GM12864 (cell line): ENCODE measurements around the gene LIMS1.

Experiments used
- DNase-seq: peaks from one replicate; pipeline ENCODE4 v3.0.0-alpha.2; 2011; ENCODE audit warnings: low read depth
- H3K4me3 ChIP-seq: 2 replicates; pipeline ENCODE4 v1.5.1; 2011; ENCODE audit warnings: mild to moderate bottlenecking, low read depth, low read length, control low read depth
- TF ChIP-seq, protein P1 (sequence below): IDR thresholded peaks from 2 replicates; pipeline ENCODE4 v1.5.1; 2011; ENCODE audit warnings: low read depth, mild to moderate bottlenecking, moderate library complexity, low read length, control low read depth, inconsistent platforms; ENCODE audit errors: missing control alignments

Gene LIMS1

DNA sequence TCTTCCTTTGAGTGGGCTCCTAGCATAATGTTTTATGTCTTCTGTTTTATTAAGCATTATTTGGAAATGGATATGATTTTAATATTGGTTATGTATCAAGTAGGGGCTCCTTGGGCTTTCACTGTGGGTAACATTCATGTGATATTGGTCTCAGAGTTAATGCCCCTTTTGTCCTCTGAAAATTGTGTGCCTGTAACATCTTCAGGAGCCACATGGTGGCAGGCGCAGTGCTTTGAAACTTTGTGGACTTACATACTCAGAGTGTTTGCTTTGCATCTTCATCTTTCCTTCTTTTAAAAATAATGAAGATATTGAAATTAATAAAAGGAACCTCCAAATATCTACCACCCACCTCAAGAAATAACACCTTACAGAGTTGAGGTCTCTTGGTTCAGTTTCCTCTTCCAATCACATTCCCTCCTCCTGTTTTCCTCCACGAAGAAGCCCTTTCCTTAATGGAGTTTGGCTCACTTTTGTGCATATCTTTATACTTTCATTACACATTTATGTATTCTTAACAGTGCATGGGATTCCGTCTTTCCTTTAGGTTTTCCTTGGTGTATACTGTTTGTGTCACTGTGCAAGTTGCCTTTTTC lies 73.5 kb downstream of the LIMS1 start:
- H3K4me3 ChIP-seq = no peak overlapping the region
- TF ChIP-seq, protein P1, sequence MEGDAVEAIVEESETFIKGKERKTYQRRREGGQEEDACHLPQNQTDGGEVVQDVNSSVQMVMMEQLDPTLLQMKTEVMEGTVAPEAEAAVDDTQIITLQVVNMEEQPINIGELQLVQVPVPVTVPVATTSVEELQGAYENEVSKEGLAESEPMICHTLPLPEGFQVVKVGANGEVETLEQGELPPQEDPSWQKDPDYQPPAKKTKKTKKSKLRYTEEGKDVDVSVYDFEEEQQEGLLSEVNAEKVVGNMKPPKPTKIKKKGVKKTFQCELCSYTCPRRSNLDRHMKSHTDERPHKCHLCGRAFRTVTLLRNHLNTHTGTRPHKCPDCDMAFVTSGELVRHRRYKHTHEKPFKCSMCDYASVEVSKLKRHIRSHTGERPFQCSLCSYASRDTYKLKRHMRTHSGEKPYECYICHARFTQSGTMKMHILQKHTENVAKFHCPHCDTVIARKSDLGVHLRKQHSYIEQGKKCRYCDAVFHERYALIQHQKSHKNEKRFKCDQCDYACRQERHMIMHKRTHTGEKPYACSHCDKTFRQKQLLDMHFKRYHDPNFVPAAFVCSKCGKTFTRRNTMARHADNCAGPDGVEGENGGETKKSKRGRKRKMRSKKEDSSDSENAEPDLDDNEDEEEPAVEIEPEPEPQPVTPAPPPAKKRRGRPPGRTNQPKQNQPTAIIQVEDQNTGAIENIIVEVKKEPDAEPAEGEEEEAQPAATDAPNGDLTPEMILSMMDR = peak; percentile 66
- DNase-seq = no peak

DNA sequence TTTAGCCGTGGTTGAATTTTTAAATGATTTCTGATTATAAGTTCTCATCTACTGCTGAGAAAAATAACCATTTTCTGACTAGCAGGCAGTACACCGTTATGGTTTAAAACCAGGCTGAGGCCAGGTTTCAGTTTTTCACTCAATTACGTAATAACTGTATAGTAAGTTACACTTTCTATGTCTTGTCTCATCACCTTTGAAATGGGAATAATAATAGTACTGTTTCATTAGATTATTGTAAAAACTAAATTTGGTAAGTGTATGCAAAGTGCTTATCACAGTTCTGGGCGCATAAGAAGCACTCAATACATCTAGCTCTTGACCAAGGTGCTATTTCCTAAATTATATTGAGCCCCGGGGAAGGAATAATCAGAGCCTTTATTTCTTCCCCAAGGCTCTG lies 76.8 kb downstream of the LIMS1 start:
- no peak for DNase-seq
- H3K4me3 ChIP-seq = no peak overlapping the region
- TF ChIP-seq, protein P1 = no peak

DNA sequence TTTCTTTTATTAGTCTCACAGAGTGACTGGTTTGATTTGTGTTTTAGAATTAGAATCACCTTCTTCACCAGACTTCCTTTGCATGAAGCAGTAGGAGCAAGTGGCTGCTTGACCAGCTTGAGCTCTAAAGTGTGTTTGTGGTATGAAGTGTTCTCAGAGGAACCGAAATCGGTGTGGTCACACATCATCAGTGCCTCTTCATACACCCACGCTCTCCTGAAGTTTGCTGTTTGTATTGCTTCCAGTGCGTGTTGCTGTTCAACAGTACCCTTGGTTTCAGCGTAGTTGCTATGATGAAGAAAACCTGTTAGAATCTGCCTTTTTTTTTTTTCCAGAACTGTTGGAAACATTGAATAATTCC lies 77.9 kb downstream of the LIMS1 start:
- H3K4me3 ChIP-seq = no peak overlapping the region
- TF ChIP-seq, protein P1 = no peak
- DNase-seq = peak; percentile 98

DNA sequence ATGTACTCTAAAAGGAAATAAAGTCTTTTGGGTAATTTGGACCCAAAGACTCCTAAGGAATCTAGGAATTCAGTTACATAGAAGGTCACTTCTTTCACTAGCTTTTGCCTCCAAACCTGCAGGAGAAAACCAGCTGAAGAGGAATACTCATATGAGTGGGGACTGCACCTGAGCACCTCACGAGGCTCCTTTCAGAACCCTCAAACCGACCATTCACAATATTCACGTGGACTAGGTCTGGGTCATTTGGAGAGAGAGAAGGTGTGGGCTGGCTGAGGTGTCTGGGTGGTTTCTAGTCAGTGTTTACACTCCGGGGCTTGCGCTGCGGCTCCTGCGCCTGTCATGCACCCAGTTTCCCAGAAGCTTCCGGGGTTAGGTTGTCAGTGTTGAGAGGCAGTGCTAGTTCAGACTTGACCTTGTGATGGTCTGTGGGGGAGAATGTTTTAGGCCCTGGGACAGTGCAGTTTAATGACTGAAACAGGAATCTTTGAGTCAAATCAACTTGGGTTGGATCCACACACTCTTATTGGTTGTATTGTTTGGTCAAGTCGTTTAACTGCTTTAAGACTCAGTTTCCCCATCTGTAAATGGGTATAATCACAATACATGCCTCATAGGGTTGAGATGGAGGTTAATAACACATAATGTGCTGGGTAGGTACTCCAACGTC lies 78.4 kb downstream of the LIMS1 start:
- TF ChIP-seq, protein P1 = no peak
- peak; percentile 87 for DNase-seq
- H3K4me3 ChIP-seq = no peak overlapping the region

DNA sequence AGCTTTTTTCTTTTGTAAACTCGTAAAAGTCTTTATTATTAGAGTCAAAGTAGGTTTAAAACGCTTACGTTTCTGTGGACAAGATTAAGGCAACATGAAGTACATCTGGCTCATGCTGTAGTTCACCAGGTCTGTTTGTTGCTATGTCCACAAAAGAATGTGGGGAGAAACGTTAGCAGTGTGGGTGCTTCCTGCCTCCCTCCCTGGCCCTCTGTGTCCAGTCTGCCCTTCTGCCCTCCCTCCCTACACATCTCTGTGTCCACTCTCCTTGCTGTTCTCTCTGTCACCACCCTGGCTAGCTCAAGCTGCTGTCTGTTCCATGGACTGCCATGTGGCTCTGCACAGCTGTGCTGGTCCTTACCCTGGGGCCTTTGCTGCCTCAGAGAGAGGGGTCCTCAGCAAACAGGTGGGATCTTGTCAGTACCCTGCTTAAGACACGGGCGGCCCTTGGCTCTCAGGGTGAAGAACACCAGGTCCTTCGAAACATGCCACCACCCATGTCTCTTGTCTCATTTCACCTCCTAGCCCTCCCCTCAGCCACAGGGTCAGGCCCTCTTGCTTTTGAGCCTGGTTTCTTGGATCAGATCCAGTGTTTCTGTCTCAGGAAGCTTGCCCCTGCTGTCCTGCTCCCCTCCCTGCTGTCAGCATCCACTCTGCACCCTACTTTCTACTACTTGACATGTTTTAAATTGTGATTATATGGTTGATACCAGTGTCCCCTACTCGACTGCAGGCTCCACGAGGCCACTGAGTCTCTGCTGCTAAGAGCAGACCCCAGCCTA lies 79.2 kb downstream of the LIMS1 start:
- no peak for DNase-seq
- H3K4me3 ChIP-seq = no peak overlapping the region
- TF ChIP-seq, protein P1 = no peak

DNA sequence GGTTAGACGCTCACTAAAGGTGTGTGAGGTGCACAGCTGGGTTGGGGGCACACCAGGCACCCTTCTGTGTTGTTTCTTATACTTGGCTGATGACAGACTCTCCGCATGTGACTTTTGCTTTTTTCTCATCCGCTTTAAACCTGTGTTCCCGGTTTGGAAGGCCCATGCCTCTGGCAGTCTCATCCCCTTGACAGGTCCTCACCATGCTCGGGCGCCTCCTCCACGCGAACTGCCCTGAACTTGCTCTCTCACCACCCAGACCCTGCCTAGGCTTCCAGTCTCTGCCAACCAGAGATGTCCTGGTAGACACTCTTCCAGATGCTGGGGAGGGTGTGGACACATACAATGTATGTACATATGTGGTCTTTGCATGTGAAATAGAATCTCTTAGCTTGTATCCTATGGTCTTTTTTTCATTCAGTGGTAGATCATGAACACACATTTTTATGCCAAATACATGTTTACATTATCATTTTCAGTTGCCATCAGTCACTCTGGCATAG lies 79.8 kb downstream of the LIMS1 start:
- DNase-seq = no peak
- no peak overlapping the region for H3K4me3 ChIP-seq
- TF ChIP-seq, protein P1 = no peak
